DMS153 treated with DMSO at 0.1 percent for 48 hours (cell line): ENCODE data around the gene INSC.

Experiments
- DNase-seq: peaks from one replicate; lab custom pipeline; 2025; ENCODE audit not compliant: unreplicated experiment; lab: John Stamatoyannopoulos, UW

INSC gene

DNA sequence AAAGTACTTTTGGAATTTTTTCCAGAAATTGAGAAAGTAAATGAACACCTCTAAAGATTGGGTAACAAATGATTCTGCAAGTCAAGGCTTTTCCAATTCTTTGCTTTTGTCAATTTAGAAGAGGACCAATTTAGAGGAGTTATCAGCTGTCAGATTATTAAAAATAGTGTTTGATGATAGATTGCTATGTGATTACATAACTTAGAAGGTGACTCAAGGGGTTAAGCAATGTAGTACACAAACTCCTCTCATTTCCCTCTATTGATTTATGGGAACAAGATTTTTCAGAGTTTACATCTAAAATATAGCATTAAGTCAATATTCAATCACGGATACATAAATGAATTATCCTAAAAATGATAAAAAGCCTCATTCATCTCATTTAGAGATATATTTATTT is 70.3 kb downstream of the INSC start:
- no peak for DNase-seq

DNA sequence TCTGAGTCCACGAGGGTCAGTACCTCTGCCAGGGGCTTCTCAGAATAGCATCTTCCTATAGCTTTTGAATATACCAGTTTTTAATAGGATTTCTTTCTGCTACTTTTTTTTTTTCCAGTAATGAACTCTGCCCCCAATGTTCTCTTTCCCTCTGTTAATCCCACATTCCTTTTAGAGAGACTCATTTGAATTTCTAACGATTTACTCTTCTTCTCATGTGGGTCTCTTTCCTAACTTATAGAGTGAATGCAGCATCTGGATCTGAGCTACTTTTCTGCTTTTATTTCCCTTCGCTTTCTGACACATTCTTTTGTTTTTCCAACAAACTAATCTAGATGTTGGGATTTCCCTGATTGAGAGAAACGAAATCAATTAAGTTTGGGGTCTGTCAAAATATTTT is 71.4 kb downstream of the INSC start:
- DNase-seq, result no peak

- no peak for DNase-seq
Measured at GRCh38 chr11:15189189-15189588, 74.5 kb downstream of the INSC start.

GRCh38 chr11:15189641-15190365 is 75.1 kb downstream of the INSC start:
- DNase-seq, result no peak

- DNase-seq, result no peak
Measured at GRCh38 chr11:15190611-15191010, 75.9 kb downstream of the INSC start.

DNA sequence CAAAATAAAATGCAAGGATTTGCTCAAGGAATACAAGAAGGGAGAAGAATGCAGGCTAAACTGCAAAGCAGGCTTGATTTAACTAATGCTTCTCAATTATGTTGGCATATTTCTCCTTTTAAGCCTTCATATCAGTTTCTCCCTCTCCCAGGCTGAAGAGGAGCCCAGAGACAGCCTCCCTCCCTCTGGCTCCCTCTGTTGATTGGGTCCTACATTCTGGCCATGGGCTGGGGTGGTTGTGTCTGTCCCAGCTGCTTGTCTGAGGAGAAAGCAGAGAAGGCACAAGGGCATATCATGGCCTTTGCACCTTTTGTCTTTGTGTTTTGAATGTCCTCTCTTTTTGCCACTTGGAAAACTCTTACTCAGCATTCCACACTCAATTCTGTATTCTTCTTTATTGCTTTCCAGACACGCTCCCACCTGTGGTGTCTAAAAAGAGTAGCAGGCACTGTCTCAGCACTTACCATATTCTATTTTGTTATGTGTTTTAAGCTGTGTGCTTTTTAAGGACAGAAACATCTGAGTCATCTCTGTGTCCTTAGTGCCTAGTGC is 77.4 kb downstream of the INSC start:
- DNase-seq, result no peak

GRCh38 chr11:15194671-15195415 is 80.1 kb downstream of the INSC start:
- no peak for DNase-seq

DNA sequence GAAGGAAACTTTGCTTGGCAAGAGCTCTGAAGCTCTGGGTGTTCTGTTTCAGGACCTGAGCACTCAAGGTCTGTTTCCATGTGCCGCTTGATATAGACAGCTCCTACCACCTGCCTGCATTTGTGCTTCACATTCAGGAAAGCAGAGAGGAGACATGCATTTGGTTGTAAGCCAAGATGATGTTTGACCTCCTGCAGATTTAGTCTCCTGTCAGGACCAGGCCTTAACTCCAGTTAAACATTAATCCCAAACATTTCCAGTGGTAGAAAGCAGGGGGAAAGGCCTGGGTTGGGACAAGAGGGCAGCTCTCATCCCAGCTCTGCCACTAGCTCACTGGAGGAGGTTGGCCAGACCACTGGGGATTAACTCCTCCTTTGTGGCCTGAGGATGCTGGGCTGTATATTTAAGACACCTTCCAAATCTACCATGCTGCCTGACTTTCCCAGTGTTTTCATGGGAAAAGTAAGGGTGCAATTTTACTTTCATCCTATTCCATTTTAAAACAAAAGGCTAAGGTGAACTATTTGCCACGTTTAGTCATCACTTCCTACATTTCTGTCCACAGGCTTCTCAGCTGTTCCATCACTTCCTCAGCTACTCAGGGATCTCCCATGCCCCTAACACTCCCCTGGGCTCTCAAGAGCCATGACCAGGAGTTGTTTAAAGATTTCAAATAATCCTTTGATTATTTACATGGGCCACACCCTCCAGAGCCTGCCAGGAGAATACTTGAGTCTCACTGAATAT is 80.9 kb downstream of the INSC start:
- no peak for DNase-seq

DNA sequence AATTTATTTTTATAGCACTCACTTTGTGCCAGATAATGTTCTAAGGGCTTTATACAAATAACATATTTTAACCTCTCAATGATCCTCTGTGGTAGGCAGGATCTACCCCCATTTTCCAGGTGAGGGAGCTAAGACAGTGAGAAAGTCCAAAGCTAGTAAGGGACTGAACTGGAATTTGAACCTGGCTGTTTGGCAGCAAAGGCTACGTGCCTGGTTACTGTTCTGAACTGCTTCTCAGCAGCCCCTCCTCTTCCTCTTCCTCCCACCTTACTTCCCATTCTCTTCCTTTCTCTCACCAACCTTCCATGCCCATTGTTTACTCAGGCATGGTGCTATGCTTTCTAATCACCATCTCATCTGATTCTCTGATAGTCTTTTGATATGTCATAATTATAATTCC is 82.0 kb downstream of the INSC start:
- DNase-seq, result no peak

GRCh38 chr11:15197696-15198095 is 83.0 kb downstream of the INSC start:
- DNase-seq, result no peak

- no peak for DNase-seq
Measured at GRCh38 chr11:15198284-15198683, 83.6 kb downstream of the INSC start.

DNA sequence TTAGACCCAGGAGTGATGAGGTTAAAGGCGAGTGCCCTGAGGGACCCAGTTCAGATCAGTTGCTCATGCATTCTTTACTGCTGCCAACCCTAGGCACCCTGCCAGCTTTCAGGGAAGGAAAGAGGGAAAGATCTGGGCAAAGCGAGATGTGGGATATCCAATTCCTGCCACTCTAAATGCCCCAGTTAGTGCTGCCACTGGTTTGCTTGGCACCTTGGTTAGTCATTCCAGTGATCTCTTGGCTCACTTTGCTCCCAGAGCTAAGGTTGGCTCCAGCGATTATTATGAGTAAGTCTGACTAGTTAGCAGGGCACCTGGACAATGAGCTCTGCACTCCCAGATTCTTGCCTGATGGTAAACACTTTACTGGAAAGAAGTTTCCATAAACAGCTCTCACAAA is 85.0 kb downstream of the INSC start:
- no peak for DNase-seq

- DNase-seq, result no peak
Measured at GRCh38 chr11:15200696-15201095, 86.0 kb downstream of the INSC start.

DNA sequence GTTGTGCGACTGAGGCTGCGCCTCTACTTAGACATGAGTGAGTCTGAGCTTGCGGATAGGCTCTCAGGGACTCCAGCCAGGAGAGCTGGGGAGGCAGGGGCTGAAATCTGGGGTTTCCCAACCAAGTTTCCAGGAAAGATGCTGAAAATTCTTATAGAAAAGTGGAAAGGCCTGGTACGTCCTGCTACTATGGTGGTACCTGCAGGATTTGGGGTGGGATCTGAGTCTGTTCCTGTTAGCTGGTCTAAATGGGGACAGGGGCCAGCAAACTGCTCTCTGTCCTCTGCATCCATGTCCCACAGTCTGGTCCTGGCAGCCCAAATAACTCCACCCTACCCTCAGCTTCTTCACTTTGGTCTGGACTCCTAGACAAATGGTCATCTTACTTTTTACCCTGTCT is 86.9 kb downstream of the INSC start:
- no peak for DNase-seq

DNA sequence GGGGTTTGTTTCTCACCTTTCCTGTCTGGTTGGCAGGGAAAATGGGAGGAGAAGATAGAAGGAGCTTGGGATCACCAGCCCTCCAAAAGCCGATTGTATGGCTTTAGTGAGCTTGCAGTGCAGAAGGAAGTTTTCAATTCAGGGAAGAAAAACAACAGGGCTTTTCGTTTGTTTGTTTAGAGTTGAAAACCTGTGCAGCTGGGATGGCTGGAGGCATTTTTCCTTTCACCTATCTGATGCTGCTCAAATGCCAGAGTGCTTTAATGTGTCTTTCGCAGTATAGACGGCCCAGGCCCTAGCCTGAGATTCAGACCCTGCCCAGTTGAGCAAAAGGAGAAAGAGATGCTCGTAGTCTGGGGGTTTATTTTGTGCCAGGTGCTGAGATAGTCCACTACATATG is 87.9 kb downstream of the INSC start:
- no peak for DNase-seq

DNA sequence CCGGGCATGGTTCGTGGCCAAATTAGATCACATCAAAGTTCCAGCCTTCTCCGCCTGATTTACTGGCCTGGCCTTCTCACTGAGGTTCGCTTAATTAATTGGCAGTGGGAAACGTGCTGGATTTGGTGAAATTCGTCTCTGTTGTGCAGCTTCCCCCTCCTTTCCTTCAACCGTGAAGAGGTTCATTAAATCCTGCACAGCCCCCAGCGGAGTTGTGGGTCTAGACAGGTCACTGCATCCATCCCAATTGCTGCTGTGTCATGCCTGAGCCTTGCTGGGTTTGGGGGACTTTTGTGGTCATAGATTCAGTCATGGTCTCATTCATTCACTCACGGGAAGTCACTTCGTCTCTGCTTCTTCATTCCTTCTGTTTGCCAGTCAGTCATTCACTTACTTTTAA is 90.0 kb downstream of the INSC start:
- no peak for DNase-seq

GRCh38 chr11:15206791-15207190 is 92.1 kb downstream of the INSC start:
- no peak for DNase-seq

DNA sequence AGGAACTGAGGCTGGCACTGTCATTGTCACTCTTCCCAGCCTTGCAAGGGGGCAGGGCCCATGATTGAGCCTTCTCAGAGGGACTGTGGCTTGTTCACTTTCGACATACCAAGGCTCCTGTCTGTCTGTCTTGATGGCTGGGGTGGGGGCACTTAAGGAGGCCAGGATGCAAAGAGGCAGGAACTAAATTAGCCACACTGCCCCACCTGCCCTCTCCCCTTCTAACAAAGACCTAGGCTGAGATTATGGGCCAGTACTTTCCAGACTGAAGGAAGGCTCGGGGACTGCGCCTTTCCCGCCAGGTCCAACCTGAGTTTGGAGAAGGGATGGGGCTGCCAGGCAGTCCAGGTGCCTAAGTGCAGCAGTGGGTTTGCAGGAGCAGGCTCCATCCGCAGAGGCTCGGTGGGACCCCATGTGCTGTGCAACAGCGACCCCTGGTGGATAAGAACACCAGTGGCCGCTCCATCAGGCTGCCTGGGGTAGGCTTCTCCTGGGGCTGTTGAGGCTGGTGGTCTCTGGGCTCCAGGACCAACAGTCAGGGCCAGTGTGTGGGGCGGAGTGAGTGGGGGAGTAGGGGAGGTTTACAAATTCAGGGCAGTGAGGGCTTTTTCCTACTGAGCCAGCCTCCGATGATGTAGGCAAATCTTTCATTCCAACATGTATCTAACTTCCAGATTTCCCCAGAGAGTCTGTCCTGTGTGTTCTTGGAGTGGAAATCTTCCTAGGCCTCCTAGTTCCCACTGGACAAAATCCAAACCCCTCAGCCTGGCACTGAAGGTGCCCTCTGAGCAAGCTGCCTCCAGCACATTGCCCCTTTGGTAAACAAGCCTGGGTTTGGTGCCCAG is 93.9 kb downstream of the INSC start:
- DNase-seq, result peak; percentile 33

- DNase-seq, result no peak
Measured at GRCh38 chr11:15212876-15213275, 98.2 kb downstream of the INSC start.

- DNase-seq, result no peak
Measured at GRCh38 chr11:15213471-15214231, 98.9 kb downstream of the INSC start.
